Keratinocyte (primary cell): Measurements from ENCODE around the gene OR13C5.

ENCODE experiments used
- EZH2 ChIP-seq: IDR thresholded peaks from one replicate; pipeline ENCODE4 v1.6.1; 2012; ENCODE audit warnings: inconsistent platforms, mild to moderate bottlenecking, low read length, moderate library complexity
- TF ChIP-seq, protein P1 (sequence below), 3 experiments: IDR thresholded peaks in 1 of 3; conservative IDR thresholded peaks in 1 of 3; optimal IDR thresholded peaks in 1 of 3; 2 replicates in 2 of 3; 3 replicates in 1 of 3; pipeline versions ENCODE3 to v1.5.1; 2011; ENCODE audit warnings: low read length in 3 of 3, mild to moderate bottlenecking in 3 of 3, moderate library complexity in 2 of 3, control low read depth in 1 of 3, inconsistent platforms in 1 of 3; ENCODE audit not compliant: insufficient read depth in 2 of 3; ENCODE audit errors: extremely low read depth in 1 of 3

- TF ChIP-seq, protein P1, sequence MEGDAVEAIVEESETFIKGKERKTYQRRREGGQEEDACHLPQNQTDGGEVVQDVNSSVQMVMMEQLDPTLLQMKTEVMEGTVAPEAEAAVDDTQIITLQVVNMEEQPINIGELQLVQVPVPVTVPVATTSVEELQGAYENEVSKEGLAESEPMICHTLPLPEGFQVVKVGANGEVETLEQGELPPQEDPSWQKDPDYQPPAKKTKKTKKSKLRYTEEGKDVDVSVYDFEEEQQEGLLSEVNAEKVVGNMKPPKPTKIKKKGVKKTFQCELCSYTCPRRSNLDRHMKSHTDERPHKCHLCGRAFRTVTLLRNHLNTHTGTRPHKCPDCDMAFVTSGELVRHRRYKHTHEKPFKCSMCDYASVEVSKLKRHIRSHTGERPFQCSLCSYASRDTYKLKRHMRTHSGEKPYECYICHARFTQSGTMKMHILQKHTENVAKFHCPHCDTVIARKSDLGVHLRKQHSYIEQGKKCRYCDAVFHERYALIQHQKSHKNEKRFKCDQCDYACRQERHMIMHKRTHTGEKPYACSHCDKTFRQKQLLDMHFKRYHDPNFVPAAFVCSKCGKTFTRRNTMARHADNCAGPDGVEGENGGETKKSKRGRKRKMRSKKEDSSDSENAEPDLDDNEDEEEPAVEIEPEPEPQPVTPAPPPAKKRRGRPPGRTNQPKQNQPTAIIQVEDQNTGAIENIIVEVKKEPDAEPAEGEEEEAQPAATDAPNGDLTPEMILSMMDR (optimal IDR thresholded peaks at IDR 0.05 in 1 of 3, IDR thresholded peaks at IDR 0.05 in 1 of 3, conservative IDR thresholded peaks at IDR 0.05 in 1 of 3; ENCODE audit: extremely low read depth in 1 of 3, insufficient read depth in 2 of 3, low read length in 3 of 3): no peak
- TF ChIP-seq EZH2: no peak
Measured at GRCh38 chr9:104606152-104606551, 6.9 kb upstream of the OR13C5 start.
